GM12878 (cell line): ENCODE measurements around the gene CHP1.

Experiments used
- BRCA1 ChIP-seq: IDR thresholded peaks from 2 replicates; pipeline ENCODE4 v1.6.1; 2011; ENCODE audit warnings: low read depth, low read length, improper control_type of control experiment
- CHD2 ChIP-seq: IDR thresholded peaks from 2 replicates; pipeline ENCODE4 v1.6.1; 2011; ENCODE audit warnings: low read depth, low read length, improper control_type of control experiment, borderline replicate concordance
- CTCF ChIP-seq, 3 experiments: IDR thresholded peaks in 2 of 3; conservative IDR thresholded peaks in 1 of 3; 2 replicates each; pipeline ENCODE4 v1.5.1; 2011; ENCODE audit warnings: low read depth in 3 of 3, low read length in 3 of 3, mild to moderate bottlenecking in 3 of 3, control low read depth in 2 of 3, moderate library complexity in 2 of 3, inconsistent platforms in 1 of 3, mixed read lengths in 1 of 3; ENCODE audit not compliant: control insufficient read depth in 2 of 3, insufficient read depth in 1 of 3; ENCODE audit errors: extremely low read depth in 1 of 3
- EP300 ChIP-seq, 2 experiments: fragments of 150-350 bp in 1 of 2; IDR thresholded peaks; 2 replicates each; pipeline ENCODE4 v1.6.1; 2011 to 2012; ENCODE audit warnings: low read depth in 2 of 2, low read length in 2 of 2, borderline replicate concordance in 1 of 2, improper control_type of control experiment in 1 of 2, inconsistent platforms in 1 of 2; ENCODE audit not compliant: control insufficient read depth in 1 of 2
- ETV6 ChIP-seq, 2 experiments: fragments of 450-650 bp in 1 of 2; IDR thresholded peaks in 1 of 2; conservative IDR thresholded peaks in 1 of 2; 2 replicates each; pipeline ENCODE4 v1.6.1; 2014; ENCODE audit warnings: antibody characterized with exemption in 1 of 2, borderline replicate concordance in 1 of 2, low read depth in 1 of 2, mild to moderate bottlenecking in 1 of 2, moderate library complexity in 1 of 2
- GABPA ChIP-seq: IDR thresholded peaks from 2 replicates; pipeline ENCODE4 v1.6.1; 2014; ENCODE audit warnings: antibody characterized with exemption, low read depth, mild to moderate bottlenecking, inconsistent platforms
- KDM1A ChIP-seq: fragments of 200-600 bp; sonication (generic); IDR thresholded peaks from 2 replicates; pipeline ENCODE4 v1.6.1; 2016; ENCODE audit warnings: borderline replicate concordance
- POLR2A ChIP-seq: IDR thresholded peaks from 2 replicates; pipeline ENCODE4 v1.6.1; 2011; ENCODE audit warnings: low read depth, mild to moderate bottlenecking, low read length
- RAD51 ChIP-seq: fragments of 450-650 bp; IDR thresholded peaks from 2 replicates; pipeline ENCODE4 v1.6.1; 2016; ENCODE audit warnings: moderate library complexity, mild to moderate bottlenecking, inconsistent platforms
- REST ChIP-seq: IDR thresholded peaks from 2 replicates; pipeline ENCODE4 v1.6.1; 2012; ENCODE audit warnings: mild to moderate bottlenecking, low read depth, low read length
- SP1 ChIP-seq: IDR thresholded peaks from one replicate; pipeline ENCODE4 v1.6.1; 2011; ENCODE audit warnings: low read depth, low read length
- ZBTB11 ChIP-seq: fragments of 450-650 bp; formaldehyde crosslinking; IDR thresholded peaks from 2 replicates; pipeline ENCODE4 v1.5.0; 2022; ENCODE audit warnings: mild to moderate bottlenecking, missing genetic modification characterization

GRCh38 chr15:41304149-41304770 is 73.2 kb downstream of the CHP1 start:
- TF ChIP-seq EP300 (IDR thresholded peaks at IDR 0.05; ENCODE audit: borderline replicate concordance in 1 of 2, control insufficient read depth in 1 of 2, low read depth in 2 of 2, low read length in 2 of 2): no peak
- TF ChIP-seq CTCF (IDR thresholded peaks at IDR 0.05 in 2 of 3, conservative IDR thresholded peaks at IDR 0.05 in 1 of 3; ENCODE audit: control insufficient read depth in 2 of 3, extremely low read depth in 1 of 3, insufficient read depth in 1 of 3, low read depth in 3 of 3, low read length in 3 of 3): no peak
- no peak for TF ChIP-seq GABPA
- no peak for TF ChIP-seq ETV6 (conservative IDR thresholded peaks at IDR 0.05 in 1 of 2, IDR thresholded peaks at IDR 0.05 in 1 of 2; ENCODE audit: borderline replicate concordance in 1 of 2, low read depth in 1 of 2)
- no peak for TF ChIP-seq POLR2A
- TF ChIP-seq CHD2: no peak
- TF ChIP-seq RAD51: no peak
- no peak for TF ChIP-seq BRCA1
- TF ChIP-seq REST: no peak
- TF ChIP-seq SP1: no peak
- no peak for TF ChIP-seq ZBTB11 (CRISPR knock-in tag)
- TF ChIP-seq KDM1A: no peak
